ENCODE results near the gene TJP2. TPM values are rescaled to one million over a fixed set of nuclear protein-coding genes. Genes with fewer than 3 reads are reported as not detected.

The TJP2 gene
- total RNA-seq, 2 donors from 2014 or later: 207 to 226 TPM

DNA sequence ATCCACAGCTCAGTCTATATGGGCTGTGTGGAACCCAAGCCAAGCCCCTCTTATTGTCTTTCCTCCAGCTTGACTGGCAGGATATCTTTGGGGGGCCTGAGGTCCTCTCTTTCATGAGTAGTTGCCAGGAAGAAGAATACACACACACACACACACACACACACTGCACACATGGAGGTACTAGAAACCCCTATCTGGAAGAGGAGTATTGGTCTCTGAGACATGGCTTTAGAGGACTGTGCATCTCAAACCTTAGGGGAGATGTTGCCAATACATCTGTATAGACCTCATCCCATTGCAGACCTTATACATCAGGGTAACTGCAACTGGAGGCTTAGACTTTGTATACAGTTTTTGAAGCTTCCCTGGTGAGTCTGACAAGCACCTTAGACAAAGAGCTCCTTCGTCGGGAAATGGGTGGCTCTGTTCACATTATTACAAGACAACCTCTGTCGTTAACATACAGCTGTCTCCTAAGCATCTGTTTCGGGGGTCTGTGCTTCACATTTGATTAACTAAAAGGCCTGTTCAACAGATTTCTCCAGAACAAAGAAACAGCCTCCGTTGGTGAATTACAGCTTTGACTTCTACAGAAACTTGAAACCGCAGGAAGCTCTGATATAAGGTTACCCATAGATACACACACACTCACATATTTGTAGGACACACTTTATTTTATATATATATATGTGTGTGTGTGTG lies 145.4 kb downstream of the TJP2 start:
- no peak for DNase-seq (ENCODE audit: low spot score)
- TF ChIP-seq, protein P1, sequence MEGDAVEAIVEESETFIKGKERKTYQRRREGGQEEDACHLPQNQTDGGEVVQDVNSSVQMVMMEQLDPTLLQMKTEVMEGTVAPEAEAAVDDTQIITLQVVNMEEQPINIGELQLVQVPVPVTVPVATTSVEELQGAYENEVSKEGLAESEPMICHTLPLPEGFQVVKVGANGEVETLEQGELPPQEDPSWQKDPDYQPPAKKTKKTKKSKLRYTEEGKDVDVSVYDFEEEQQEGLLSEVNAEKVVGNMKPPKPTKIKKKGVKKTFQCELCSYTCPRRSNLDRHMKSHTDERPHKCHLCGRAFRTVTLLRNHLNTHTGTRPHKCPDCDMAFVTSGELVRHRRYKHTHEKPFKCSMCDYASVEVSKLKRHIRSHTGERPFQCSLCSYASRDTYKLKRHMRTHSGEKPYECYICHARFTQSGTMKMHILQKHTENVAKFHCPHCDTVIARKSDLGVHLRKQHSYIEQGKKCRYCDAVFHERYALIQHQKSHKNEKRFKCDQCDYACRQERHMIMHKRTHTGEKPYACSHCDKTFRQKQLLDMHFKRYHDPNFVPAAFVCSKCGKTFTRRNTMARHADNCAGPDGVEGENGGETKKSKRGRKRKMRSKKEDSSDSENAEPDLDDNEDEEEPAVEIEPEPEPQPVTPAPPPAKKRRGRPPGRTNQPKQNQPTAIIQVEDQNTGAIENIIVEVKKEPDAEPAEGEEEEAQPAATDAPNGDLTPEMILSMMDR (IDR thresholded peaks at IDR 0.05): no peak
- Histone ChIP-seq H3K36me3 (no peaks in the 10 kb centered on the region), H3K9me3 (no peaks in the 10 kb centered on the region), H3K27me3 (replicated peaks; ENCODE audit: insufficient read depth) (no peaks in the 10 kb centered on the region), H3K4me3 (no peak overlapping the region), H3K27ac (no peak overlapping the region), H3K4me1 (ENCODE audit: control insufficient read depth in 1 of 2, low read depth in 2 of 2) (no peaks in the 10 kb centered on the region)
- ATAC-seq (ENCODE audit: insufficient number of reproducible peaks, low FRiP score, low read depth): no peak

DNA sequence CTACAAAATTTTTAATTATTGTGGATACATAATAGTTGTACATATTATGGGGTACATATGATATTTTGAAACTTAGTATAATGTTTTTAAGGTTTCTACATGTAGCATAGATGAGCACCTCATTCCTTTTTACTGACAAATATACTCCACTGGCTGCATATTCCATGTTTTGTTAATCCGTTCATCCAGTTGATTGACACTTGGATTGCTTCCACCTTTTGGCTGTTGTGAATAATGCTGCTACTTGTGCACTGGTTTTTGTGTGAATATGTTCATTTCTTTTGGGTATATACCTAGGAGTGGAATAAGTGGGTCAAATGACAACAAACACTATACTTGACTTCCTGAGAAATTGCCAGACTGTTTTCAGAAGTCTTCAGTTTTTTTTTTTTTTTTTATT lies 148.2 kb downstream of the TJP2 start:
- no peaks in the 10 kb centered on the region for H3K9me3 ChIP-seq
- H3K4me3 ChIP-seq: no peak overlapping the region
- no peak for ATAC-seq (ENCODE audit: insufficient number of reproducible peaks, low FRiP score, low read depth)
- no peaks in the 10 kb centered on the region for H3K27me3 ChIP-seq (replicated peaks; ENCODE audit: insufficient read depth)
- no peaks in the 10 kb centered on the region for H3K4me1 ChIP-seq (ENCODE audit: control insufficient read depth in 1 of 2, low read depth in 2 of 2)
- H3K27ac ChIP-seq: no peak overlapping the region
- H3K36me3 ChIP-seq: no peaks in the 10 kb centered on the region
- no peak for DNase-seq (ENCODE audit: low spot score)
- TF ChIP-seq, protein P1 (IDR thresholded peaks at IDR 0.05): no peak

DNA sequence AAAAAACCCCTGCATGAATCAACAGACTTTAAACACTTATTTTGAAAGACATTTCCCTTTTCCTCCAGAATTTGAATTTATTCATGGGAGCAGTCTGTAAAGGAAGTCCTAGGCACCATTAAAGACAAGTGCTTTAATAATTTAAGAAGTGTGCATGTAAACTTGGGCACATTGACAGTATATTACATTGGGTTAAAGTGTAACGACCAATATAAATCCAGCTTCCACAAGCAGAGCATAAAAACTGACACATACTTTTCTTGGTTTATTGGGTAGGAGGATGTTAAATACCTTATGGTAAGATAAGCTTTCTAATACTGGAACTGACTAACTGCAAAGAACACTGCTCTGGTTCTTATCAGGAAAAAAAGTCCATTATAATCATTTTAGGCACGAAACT lies 149.8 kb downstream of the TJP2 start:
- DNase-seq (ENCODE audit: low spot score): no peak
- no peak overlapping the region for H3K27ac ChIP-seq

More for the DNA sequence above, 149.8 kb downstream of the TJP2 start:
- H3K9me3 ChIP-seq: no peaks in the 10 kb centered on the region
- no peaks in the 10 kb centered on the region for H3K4me1 ChIP-seq (ENCODE audit: control insufficient read depth in 1 of 2, low read depth in 2 of 2)
- no peaks in the 10 kb centered on the region for H3K36me3 ChIP-seq
- H3K4me3 ChIP-seq: no peak overlapping the region
- no peak for ATAC-seq (ENCODE audit: insufficient number of reproducible peaks, low FRiP score, low read depth)
- H3K27me3 ChIP-seq (replicated peaks; ENCODE audit: insufficient read depth): no peaks in the 10 kb centered on the region
- TF ChIP-seq, protein P1 (IDR thresholded peaks at IDR 0.05): no peak

Other genes starting within 250 kb of the TJP2 start
- gene PRKACG, start 160.2 kb upstream of the TJP2 start, total RNA-seq: not detected
- 1 to 10 TPM in 1 of 2 donors, under 1 TPM in 1; 0.68 to 4.0 TPM for gene FXN, start 138.5 kb upstream of the TJP2 start, total RNA-seq
- 1 to 10 TPM in 1 of 2 donors, under 1 TPM in 1; 0.81 to 2.1 TPM for gene ENTREP1, start 150.9 kb downstream of the TJP2 start, total RNA-seq